Body of pancreas (tissue), 4 donors: Measurements from ENCODE around the gene GOLGA3.

Source experiments
- CTCF ChIP-seq, 7 experiments: fragments of 450-650 bp in 4 of 7; fragments of 200-600 bp in 3 of 7; sonication (generic) in 3 of 7; IDR thresholded peaks; one replicate each; pipeline ENCODE4 v1.5.1; 2016 to 2019; ENCODE audit warnings: antibody characterized with exemption in 7 of 7
- POLR2A ChIP-seq, 3 donors: fragments of 450-650 bp; IDR thresholded peaks; one replicate each; pipeline ENCODE4 v1.6.1; 2016; ENCODE audit warnings: antibody characterized with exemption in 3 of 3, mild to moderate bottlenecking in 2 of 3

GRCh38 chr12:132838410-132839080, 9.9 kb upstream of the GOLGA3 start:
- TF ChIP-seq CTCF (IDR thresholded peaks at IDR 0.05) (no peak), POLR2A (IDR thresholded peaks at IDR 0.05) (no peak)
